DOHH2 (cell line): ENCODE results near the gene NID1.

Experiments used
- H3F3A ChIP-seq: fragments of 200-600 bp; sonication (generic), shearing (Covaris generic); 2 replicates; pipeline ENCODE4 v1.6.0; 2016; ENCODE audit warnings: antibody characterized with exemption, mild to moderate bottlenecking; ENCODE audit not compliant: control insufficient read depth, insufficient read depth
- H3K27ac ChIP-seq: fragments of 200-600 bp; sonication (generic); 2 replicates; pipeline ENCODE4 v1.5.1; 2014; ENCODE audit warnings: low read depth, mild to moderate bottlenecking, low read length, moderate library complexity
- H3K27me3 ChIP-seq: fragments of 200-600 bp; sonication (generic); 2 replicates; pipeline ENCODE4 v1.6.1; 2014; ENCODE audit warnings: mild to moderate bottlenecking, low read length, mixed read lengths; ENCODE audit not compliant: control insufficient read depth
- H3K36me3 ChIP-seq: fragments of 200-600 bp; sonication (generic); 2 replicates; pipeline ENCODE4 v1.6.1; 2014; ENCODE audit warnings: mild to moderate bottlenecking, low read length, moderate library complexity, mixed read lengths; ENCODE audit not compliant: control insufficient read depth
- H3K4me1 ChIP-seq: fragments of 200-600 bp; sonication (generic); 2 replicates; pipeline ENCODE4 v1.6.1; 2014; ENCODE audit warnings: mild to moderate bottlenecking, low read length, mixed read lengths; ENCODE audit not compliant: control insufficient read depth
- H3K4me2 ChIP-seq: fragments of 200-600 bp; sonication (generic); 2 replicates; pipeline ENCODE4 v1.6.0; 2014; ENCODE audit warnings: mild to moderate bottlenecking, low read length, moderate library complexity
- H3K4me3 ChIP-seq: fragments of 200-600 bp; sonication (generic); 2 replicates; pipeline ENCODE4 v1.5.1; 2014; ENCODE audit warnings: mild to moderate bottlenecking, low read length, mixed read lengths
- H3K79me2 ChIP-seq: fragments of 200-600 bp; sonication (generic); 2 replicates; pipeline ENCODE4 v1.6.1; 2014; ENCODE audit warnings: mild to moderate bottlenecking, low read length, mixed read lengths; ENCODE audit not compliant: control insufficient read depth
- H3K9me2 ChIP-seq: fragments of 200-600 bp; sonication (generic); replicated peaks from 2 replicates; pipeline ENCODE4 v1.6.1; 2014; ENCODE audit warnings: mild to moderate bottlenecking, low read length, mixed read lengths; ENCODE audit not compliant: control insufficient read depth
- H3K9me3 ChIP-seq: fragments of 200-600 bp; sonication (generic); 2 replicates; pipeline ENCODE4 v1.6.1; 2014; ENCODE audit warnings: antibody characterized with exemption, low read length, mixed read lengths; ENCODE audit not compliant: control insufficient read depth, insufficient read depth
- H4K20me1 ChIP-seq: fragments of 200-600 bp; sonication (generic); 2 replicates; pipeline ENCODE4 v1.6.0; 2014; ENCODE audit warnings: low read depth, mild to moderate bottlenecking, antibody characterized with exemption, low read length, moderate library complexity; ENCODE audit not compliant: control insufficient read depth, insufficient read depth
- CTCF ChIP-seq: fragments of 200-600 bp; sonication (generic); IDR thresholded peaks from one replicate; pipeline ENCODE4 v1.5.1; 2014; ENCODE audit warnings: antibody characterized with exemption, mild to moderate bottlenecking, low read depth, low read length; ENCODE audit not compliant: poor library complexity, severe bottlenecking
- EZH2phosphoT487 ChIP-seq: fragments of 200-600 bp; sonication (generic); IDR thresholded peaks from 2 replicates; pipeline ENCODE4 v1.6.1; 2017; ENCODE audit warnings: borderline replicate concordance, mild to moderate bottlenecking, antibody characterized with exemption, low read length, moderate library complexity, mixed read lengths

Gene NID1

GRCh38 chr1:235989105-235989504, 75.8 kb downstream of the NID1 start:
- no peaks in the 10 kb centered on the region for H3K79me2 ChIP-seq
- no peak overlapping the region for H3K4me2 ChIP-seq
- no peaks in the 10 kb centered on the region for H3K36me3 ChIP-seq
- no peak overlapping the region for H3K4me3 ChIP-seq
- no peaks in the 10 kb centered on the region for H3K9me3 ChIP-seq
- no peaks in the 10 kb centered on the region for H4K20me1 ChIP-seq
- H3F3A ChIP-seq = no peaks in the 10 kb centered on the region
- no peaks in the 10 kb centered on the region for H3K27me3 ChIP-seq
- no peaks in the 10 kb centered on the region for H3K4me1 ChIP-seq
- no peak overlapping the region for H3K27ac ChIP-seq
- no peaks in the 10 kb centered on the region for H3K9me2 ChIP-seq
- TF ChIP-seq EZH2phosphoT487 (no peak), CTCF (no peak)

GRCh38 chr1:235986869-235987268, 78.0 kb downstream of the NID1 start:
- Histone ChIP-seq H3K4me1 (no peaks in the 10 kb centered on the region), H3K79me2 (no peaks in the 10 kb centered on the region), H3K4me3 (no peak overlapping the region), H4K20me1 (no peaks in the 10 kb centered on the region), H3K4me2 (no peak overlapping the region), H3F3A (no peaks in the 10 kb centered on the region), H3K27ac (no peak overlapping the region), H3K27me3 (no peaks in the 10 kb centered on the region), H3K36me3 (no peaks in the 10 kb centered on the region), H3K9me2 (no peaks in the 10 kb centered on the region), H3K9me3 (no peaks in the 10 kb centered on the region)
- TF ChIP-seq CTCF (no peak), EZH2phosphoT487 (no peak)

GRCh38 chr1:235984041-235984825, 80.7 kb downstream of the NID1 start:
- Histone ChIP-seq H3F3A (no peaks in the 10 kb centered on the region), H4K20me1 (no peaks in the 10 kb centered on the region), H3K36me3 (no peaks in the 10 kb centered on the region), H3K9me3 (no peaks in the 10 kb centered on the region), H3K4me3 (no peak overlapping the region), H3K79me2 (no peaks in the 10 kb centered on the region), H3K4me1 (no peaks in the 10 kb centered on the region), H3K9me2 (no peaks in the 10 kb centered on the region), H3K27ac (no peak overlapping the region), H3K4me2 (no peak overlapping the region), H3K27me3 (peaks cover 5% of the 10 kb centered on the region; the same call in 1 of the 2 replicates)
- TF ChIP-seq CTCF (no peak), EZH2phosphoT487 (no peak)
